ENCODE results near the gene FBXL14. TPM values are rescaled to one million over a fixed set of nuclear protein-coding genes. Genes with fewer than 3 reads are reported as not detected.
"Not testable (repeated sequence)": the region's sequence is repeated elsewhere in the genome, so short reads cannot be mapped to it uniquely, and the experiment has no call there.

The FBXL14 gene
- total RNA-seq, 1 experiment from 2014 or later, result 43.5 TPM

DNA sequence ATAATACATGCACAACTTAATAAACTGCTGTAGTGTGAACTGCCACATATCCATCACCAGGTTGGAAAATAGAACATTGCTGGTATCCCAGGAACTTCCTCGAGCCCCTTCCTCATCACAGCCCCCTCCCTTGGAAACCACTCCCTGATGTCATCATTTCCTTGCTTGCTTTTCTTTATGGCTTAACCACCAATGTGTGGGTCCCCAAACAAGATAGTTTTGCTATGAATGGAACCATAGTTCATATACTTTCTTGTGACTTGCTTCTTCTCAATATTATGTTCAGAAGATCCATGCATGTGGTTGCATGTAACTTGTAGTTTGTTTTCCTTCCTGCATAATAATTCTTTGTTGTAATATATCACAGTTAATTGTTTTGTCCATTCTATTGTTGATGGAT, 25.7 kb upstream of the FBXL14 start:
- no peak for DNase-seq (ENCODE audit: low spot score)

DNA sequence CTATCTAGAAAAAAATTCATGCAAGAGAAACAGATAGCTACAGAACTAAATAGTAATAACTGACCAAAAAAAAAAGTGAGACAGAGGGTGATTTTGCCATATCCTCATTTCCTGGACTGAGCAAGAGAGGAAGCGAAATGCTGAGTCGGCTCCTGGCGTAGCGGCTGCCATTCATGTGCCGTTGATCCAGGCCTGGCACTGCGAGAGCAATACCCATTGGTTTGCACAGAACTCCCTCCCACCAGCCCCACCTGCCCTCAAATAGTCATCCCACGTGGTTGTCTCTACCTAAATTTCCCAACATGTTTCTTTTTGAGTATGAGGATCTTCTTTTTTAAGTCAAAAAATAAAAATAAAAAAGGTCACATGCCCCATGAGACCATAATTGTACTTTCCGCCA, 25.2 kb upstream of the FBXL14 start:
- DNase-seq (ENCODE audit: low spot score), result no peak

- DNase-seq (ENCODE audit: low spot score), result no peak
These were observed 24.8 kb upstream of the FBXL14 start for GRCh38 chr12:1619159-1619558.

DNA sequence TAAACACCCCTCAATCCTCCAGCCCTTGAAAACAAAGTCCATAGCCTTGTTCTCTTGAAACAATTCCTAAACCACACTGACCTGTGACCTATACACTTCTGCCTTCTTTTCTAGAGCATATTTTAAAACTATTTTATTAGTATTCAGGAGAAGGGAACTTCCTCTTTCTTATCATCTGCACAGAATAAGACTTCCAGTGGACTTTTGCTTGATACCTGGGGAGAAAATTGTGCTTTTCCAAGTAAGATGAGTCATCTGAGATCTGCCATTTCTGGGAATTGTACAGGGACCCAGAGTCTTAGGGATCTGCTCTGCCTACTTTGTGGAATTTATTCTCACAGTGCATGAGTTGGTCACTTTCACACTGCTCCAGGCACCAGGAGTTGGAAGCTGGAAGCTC, 24.1 kb upstream of the FBXL14 start:
- no peak for DNase-seq (ENCODE audit: low spot score)

DNA sequence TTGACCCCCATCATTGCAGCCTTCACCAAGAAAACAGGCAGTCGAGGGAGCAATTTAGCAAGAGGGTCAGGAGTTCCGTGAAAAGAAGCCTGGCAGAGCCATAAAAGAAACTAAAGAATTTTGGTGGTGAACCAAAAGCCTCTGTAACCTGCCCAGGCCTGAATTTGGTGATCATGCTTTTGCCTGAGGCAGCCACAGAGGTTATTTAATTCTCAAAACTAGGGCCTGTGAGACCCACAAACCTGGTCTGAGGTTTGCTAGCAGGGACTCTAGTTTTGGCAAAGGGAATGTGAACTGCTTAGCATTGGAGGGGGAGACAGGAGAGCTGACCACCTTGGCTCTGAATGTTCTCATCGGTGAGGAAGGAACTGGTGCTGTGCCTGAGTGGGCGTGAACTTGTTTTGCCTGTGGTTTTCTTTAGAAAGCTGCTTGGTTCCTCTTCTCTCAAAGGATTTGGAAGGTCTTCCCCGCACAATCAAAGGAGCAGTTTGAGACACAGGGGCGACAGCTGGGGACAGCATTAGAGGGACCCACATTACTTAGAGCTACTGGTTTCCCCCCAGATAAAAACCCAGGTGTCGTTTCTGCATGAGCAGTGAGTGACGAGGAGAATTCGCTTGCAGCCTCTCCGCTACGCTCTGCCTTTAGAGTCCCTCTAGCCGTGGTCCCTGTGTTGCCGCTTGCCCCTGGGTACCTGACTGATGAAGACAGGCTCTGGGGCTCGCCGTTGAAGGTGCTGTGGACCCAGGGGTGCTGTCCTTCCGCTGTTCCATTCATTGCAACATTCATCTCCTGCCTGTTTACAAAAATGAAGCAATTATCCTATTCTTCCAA, 22.1 kb upstream of the FBXL14 start:
- no peak for DNase-seq (ENCODE audit: low spot score)

GRCh38 chr12:1614360-1614759, 20.0 kb upstream of the FBXL14 start:
- DNase-seq (ENCODE audit: low spot score), result no peak

DNA sequence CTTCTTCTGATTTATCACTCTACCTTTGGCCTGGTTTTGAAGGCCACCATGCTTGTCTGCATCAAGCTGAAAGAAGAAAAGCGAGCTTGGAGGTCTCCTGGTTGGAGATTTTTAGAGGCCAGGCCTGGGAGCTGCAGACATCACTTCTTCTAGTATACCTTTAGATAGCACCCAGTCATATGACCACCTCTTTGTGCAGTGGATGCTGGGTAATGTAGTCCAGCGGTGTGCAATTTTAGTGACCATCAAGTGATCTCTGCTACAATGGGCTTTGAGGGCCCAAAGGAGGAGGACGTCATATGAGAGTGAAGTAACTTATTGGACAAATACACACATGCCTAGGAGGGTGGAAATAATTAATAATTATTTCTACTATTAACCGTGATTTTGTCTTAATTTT, 19.5 kb upstream of the FBXL14 start:
- DNase-seq (ENCODE audit: low spot score), result no peak

- no peak for DNase-seq (ENCODE audit: low spot score)
These were observed 17.6 kb upstream of the FBXL14 start for GRCh38 chr12:1611803-1612572.

- DNase-seq (ENCODE audit: low spot score), result no peak
These were observed 15.8 kb upstream of the FBXL14 start for GRCh38 chr12:1610072-1610643.

DNA sequence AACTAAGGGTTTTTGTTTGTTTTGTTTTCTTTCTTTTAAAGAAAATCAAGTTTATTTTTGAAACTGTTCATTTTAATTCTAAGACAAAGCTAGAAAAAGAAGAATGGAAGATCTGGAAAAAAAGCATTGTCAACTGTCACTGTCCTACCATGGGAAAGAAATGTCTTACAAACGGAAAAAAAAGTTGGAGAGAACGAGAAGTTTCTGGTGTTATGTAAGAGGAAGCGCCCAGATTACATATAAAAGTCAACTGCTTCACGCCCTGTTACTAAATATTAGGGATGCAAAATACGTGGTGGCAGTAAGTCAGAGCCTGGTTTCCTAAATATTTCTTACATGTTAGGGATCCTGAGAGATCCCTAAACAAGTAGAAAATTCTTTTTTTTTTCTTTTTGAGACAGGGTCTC, 14.3 kb upstream of the FBXL14 start:
- DNase-seq (ENCODE audit: low spot score), result no peak

GRCh38 chr12:1607940-1608712, 13.7 kb upstream of the FBXL14 start:
- no peak for DNase-seq (ENCODE audit: low spot score)

GRCh38 chr12:1606021-1606622, 11.7 kb upstream of the FBXL14 start:
- peak; percentile 89 for DNase-seq (ENCODE audit: low spot score)

GRCh38 chr12:1605129-1606020, 11.0 kb upstream of the FBXL14 start:
- peak; percentile 88 for DNase-seq (ENCODE audit: low spot score)

- no peak for DNase-seq (ENCODE audit: low spot score)
These were observed 10.1 kb upstream of the FBXL14 start for GRCh38 chr12:1604464-1604863.

DNA sequence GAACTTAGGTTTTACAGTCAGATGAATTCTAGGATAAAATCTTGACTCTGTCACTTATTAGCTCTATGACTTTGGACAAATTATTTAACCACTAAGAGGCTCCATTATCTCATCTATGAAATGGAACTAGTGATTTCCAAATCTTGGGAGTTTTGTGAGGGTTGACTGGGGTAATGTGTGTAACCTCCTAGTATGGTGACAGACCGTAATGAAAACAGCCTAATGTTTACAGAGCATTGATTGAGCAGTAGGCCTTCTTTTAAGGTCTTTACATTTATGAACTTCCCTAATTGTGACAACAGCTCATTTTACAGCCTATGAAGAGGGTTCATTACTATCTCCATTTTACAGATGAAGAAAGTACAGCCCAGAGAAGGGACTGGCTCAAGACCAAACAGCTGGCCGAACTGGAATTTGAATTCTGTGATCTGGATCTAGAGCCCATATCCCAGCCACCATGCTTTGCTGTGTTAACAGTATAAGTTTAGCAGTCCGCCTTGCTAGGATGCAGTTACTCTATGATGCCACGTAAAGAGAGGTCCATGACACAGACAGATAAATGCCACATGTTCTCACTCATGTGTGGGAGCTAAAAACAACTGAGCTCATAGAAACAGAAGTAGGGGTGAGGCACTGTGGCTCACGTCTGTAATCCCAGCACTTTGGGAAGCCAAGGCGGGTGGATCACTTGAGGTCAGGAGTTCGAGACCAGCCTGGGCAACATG, 9.1 kb upstream of the FBXL14 start:
- no peak for DNase-seq (ENCODE audit: low spot score)

DNA sequence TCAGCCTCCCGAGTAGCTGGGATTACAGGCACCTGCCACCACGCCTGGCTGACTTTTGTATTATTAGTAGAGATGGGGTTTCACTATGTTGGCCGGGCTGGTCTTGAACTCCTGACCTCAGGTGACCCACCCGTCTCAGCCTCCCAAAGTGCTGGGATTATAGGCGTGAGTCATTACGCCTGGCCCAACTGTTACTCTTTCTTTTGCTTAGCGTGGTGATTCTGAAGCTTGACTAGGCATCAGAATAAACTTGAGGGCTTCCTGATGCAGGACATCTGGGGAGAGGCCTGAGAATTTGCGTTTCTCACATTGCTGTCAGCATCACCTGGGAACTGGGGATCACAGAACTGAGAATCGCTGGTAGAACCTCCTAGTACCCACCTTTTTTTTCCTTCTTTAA, 8.3 kb upstream of the FBXL14 start:
- not testable (repeated sequence) for DNase-seq (ENCODE audit: low spot score)

DNA sequence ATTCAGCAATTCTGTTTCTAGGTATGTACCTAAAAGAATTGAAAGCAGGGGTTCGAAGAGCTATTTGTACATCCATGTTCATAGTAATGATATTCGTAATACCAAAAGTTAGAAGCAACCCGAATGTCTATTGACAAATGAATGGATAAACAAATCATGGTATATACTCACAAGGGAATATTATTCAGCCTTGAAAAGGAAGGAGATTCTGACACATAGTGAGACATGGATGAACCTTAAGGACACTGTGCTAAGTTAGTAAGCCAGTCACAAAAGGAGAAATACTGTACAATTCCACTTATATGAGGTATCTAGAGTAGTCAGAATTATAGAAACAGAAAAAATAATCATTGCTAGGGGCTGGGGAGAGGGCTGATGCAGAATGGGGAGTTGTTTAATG, 4.4 kb upstream of the FBXL14 start:
- DNase-seq (ENCODE audit: low spot score), result no peak

- DNase-seq (ENCODE audit: low spot score), result no peak
These were observed 1.4 kb upstream of the FBXL14 start for GRCh38 chr12:1595690-1596347.

DNA sequence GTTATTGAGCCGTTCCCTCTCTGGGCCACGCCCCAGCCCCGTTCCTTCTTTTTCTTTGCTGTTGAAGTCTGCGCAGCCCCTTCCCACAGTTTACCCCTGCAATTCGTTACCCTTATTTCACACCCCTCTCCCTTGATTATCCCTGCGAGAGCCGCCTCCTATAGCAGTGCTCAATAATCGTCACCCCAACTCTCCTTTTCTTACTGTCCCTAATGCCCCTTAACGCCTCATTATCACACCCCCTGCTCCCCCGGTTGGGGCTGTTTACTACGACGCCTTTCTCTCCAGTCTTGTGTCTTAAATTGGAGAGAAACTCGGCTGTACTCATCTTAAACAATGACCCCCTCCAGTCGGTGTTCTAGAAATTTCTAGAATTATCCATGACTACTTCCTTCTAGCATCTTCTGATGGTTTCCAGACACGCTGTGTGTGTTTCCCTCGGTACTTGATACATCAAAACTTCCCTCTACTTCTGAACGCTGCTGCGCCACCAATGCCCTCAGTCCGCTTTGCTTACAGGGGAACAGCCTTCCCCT, 713 bp upstream of the FBXL14 start:
- DNase-seq (ENCODE audit: low spot score), result peak; percentile 36

Measured in HT-29 (cell line).